Activated CD4-positive, alpha-beta T cell treated with anti-CD3 and anti-CD28 coated beads for 36 hours (primary cell): ENCODE measurements around the gene HAND1. TPM values are rescaled to one million over a fixed set of nuclear protein-coding genes. Genes with fewer than 3 reads are reported as not detected.
"Not testable (repeated sequence)": the region's sequence is repeated elsewhere in the genome, so short reads cannot be mapped to it uniquely, and the experiment has no call there.

Source experiments
- ATAC-seq: fragments of 200-7000 bp; cut with Tn5 transposase; one replicate; pipeline ENCODE4 v1.10.0; 2021; ENCODE audit warnings: mild to moderate bottlenecking, moderate library complexity
- CTCF ChIA-PET: fragments of 350-600 bp; sonication (Branson Sonifier 250); formaldehyde crosslinking; loops from one replicate; lab custom pipeline; 2021; ENCODE audit warnings: antibody characterized with exemption; lab: Charles Lee
- POLR2A ChIA-PET: fragments of 350-600 bp; sonication (Branson Sonifier 250); formaldehyde crosslinking; loops from one replicate; lab custom pipeline; 2021; ENCODE audit warnings: antibody characterized with exemption, inconsistent platforms; lab: Charles Lee
- DNase-seq: peaks from one replicate; pipeline ENCODE4 v3.0.0-alpha.2; 2020
- H3K27ac Mint-ChIP-seq: one replicate; pipeline ENCODE4 v1.8.0; 2021; ENCODE audit warnings: mixed read lengths
- H3K27me3 Mint-ChIP-seq: one replicate; pipeline ENCODE4 v1.8.0; 2021; ENCODE audit warnings: mixed read lengths
- H3K36me3 Mint-ChIP-seq: one replicate; pipeline ENCODE4 v1.8.0; 2021; ENCODE audit warnings: low read depth, mixed read lengths
- H3K4me1 Mint-ChIP-seq: one replicate; pipeline ENCODE4 v1.8.0; 2021; ENCODE audit warnings: mixed read lengths
- H3K4me3 Mint-ChIP-seq: one replicate; pipeline ENCODE4 v1.8.0; 2021; ENCODE audit warnings: mild to moderate bottlenecking, moderate library complexity, mixed read lengths
- H3K9me3 Mint-ChIP-seq: one replicate; pipeline ENCODE4 v1.8.0; 2021; ENCODE audit warnings: low read depth, mixed read lengths
- intact Hi-C, 2 experiments: fragments of 100-400 bp; cut with DNase I in 1 of 2; cut with micrococcal nuclease in 1 of 2; formaldehyde crosslinking; loops; one replicate each; pipeline versions ENCODE4 v1.14.2 to v1.15.1; 2022 to 2024; cut with DNase I, micrococcal nuclease
- total RNA-seq, 2 experiments: library from RNA; stranded (reverse); gene quantifications; one replicate each; pipeline ENCODE4 v1.2.3, GENCODE V29; 2021

HAND1 gene
- total RNA-seq, 2 experiments from 2014 or later, result not detected

DNA sequence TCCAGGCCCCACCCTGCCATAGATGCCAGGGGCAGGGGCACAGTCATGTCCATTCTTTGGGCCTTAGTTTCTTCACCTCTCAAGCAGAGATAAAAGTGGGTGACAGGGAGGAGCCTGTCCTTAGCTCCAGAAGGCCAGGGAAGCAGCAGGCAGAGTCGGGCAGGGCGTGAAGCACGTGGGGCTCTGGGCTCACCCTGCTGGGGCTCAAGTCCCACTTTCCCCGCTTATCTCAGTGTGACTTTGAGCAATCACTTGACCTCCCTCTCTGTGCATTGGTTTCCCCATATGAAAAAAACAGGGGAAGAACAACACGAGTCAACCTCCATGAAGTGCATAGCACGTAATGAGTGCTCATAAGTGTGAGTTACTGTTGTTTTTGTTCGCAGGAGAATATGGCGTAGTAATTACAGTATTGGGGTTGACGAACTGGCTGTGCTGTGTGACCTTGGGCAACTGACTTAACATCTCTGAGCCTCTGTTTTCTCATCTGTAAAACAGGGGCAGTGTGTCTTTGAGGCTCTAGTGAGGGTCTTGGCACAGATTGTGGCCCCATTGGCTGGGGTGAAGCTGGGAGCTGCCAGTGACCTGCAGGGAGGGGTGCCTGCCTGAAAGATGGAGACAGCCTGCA, 39.9 kb upstream of the HAND1 start:
- intact Hi-C loops, result no loop called here
- Mint-ChIP-seq H3K27me3 (peaks cover 37% of the 10 kb centered on the region), H3K9me3 (no peaks in the 10 kb centered on the region), H3K36me3 (no peaks in the 10 kb centered on the region), H3K4me1 (peaks cover 19% of the 10 kb centered on the region), H3K27ac (no peak overlapping the region), H3K4me3 (no peak overlapping the region)
- POLR2A ChIA-PET, result no interaction called here
- ATAC-seq (no peak), DNase-seq (no peak)
- CTCF ChIA-PET, result interaction anchor here (0.6 kb wide), 1 partner anchor 85 kb away, joined by 3 read pairs; no protein-coding TSS in a partner anchor

DNA sequence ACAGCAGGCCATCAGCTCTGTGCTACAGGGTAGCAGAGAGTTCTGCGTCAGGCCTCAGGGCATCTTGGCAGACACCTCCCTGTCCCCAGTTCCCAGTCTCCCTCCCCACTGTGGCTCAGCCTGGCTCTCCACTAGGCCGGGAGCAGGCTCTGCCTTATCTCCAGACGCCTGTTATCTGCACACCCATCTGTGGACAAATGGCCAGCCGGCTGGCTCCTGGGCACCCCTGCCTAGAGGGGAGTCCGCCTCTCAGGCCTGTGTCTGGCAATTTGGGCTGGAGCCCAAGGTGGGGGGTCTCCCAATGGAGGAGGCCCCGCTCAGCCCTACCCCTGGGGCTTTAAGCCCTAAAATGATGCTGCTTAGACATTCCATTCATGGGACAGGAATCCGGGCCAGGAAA, 39.2 kb upstream of the HAND1 start:
- ATAC-seq (no peak), DNase-seq (no peak)
- POLR2A ChIA-PET, result interaction anchor here (0.6 kb wide), 1 partner anchor 102 kb away, joined by 4 read pairs; no protein-coding TSS in a partner anchor
- peaks cover 19% of the 10 kb centered on the region for H3K4me1 Mint-ChIP-seq
- CTCF ChIA-PET, result no interaction called here
- H3K9me3 Mint-ChIP-seq, result no peaks in the 10 kb centered on the region
- H3K27me3 Mint-ChIP-seq, result peaks cover 37% of the 10 kb centered on the region
- intact Hi-C loops, result no loop called here
- H3K36me3 Mint-ChIP-seq, result no peaks in the 10 kb centered on the region
- no peak overlapping the region for H3K4me3 Mint-ChIP-seq
- no peak overlapping the region for H3K27ac Mint-ChIP-seq

DNA sequence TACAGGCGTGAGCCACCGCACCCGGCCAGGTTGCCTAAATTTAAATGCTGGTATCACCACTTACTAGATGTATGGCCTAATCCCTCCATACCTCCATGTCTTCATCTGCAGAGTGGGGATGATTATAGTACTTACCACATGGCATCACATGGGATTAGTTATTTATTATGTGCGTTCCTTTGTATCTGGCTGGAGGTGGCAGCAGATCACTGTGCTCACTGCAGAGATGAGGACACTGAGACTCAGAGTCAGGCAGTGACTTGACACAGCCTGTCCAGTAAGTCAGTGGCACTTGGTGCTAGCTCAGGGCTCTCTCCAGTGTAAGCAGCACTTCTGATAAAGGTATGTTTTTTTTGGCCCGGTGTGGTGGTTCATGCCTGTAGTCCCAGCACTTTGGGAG, 38.4 kb upstream of the HAND1 start:
- peaks cover 19% of the 10 kb centered on the region for H3K4me1 Mint-ChIP-seq
- no peaks in the 10 kb centered on the region for H3K9me3 Mint-ChIP-seq
- no peak overlapping the region for H3K27ac Mint-ChIP-seq
- H3K36me3 Mint-ChIP-seq, result no peaks in the 10 kb centered on the region
- no peak overlapping the region for H3K4me3 Mint-ChIP-seq
- ChIA-PET CTCF (no interaction called here), POLR2A (no interaction called here)
- peaks cover 37% of the 10 kb centered on the region for H3K27me3 Mint-ChIP-seq
- intact Hi-C loops, result no loop called here
- DNase-seq (no peak), ATAC-seq (no peak)

DNA sequence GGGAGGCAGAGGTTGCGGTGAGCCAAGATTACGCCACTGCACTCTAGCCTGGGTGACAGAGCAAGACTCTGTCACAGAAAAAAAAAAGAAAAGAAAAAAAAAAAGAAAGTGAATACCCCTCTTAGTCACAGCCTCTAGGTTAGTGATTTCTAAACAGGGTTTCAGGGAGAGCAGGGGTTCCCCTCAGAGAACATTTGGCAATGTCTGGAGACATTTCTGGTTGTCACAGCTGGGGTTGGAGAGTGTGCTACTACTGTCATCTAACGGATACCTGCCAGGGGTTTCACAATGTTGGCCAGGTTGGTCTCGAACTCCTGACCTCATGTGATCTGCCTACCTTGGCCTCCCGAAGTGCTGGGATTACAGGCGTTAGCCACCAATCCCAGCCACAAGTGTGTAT, 37.5 kb upstream of the HAND1 start:
- intact Hi-C loops, result loop anchor here in 1 of 2 experiments (1.0 kb wide), 1 partner anchor 28 kb away; no protein-coding TSS in a partner anchor

DNA sequence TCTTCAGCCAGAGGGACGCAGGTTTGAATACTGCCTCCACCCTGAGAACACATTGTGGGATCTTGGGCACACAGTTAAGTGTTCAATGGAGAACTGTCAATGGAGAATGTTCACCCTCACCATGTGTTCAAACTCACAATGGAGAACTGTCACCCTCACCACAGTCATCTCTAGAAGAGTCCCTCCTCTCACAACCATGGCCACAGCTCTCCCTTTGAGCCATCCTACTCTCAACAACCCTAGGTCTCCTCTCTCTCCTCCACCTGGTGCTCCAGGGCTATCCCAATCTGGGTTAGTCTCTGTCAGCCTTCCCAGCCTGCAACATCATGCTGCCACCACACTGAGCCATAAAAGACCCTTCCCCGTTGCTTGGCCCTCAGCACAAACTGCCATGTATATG, 36.3 kb upstream of the HAND1 start:
- intact Hi-C loops, result no loop called here
- H3K27ac Mint-ChIP-seq, result no peak overlapping the region
- no peak overlapping the region for H3K4me3 Mint-ChIP-seq
- peaks cover 19% of the 10 kb centered on the region for H3K4me1 Mint-ChIP-seq
- no peaks in the 10 kb centered on the region for H3K36me3 Mint-ChIP-seq
- no peaks in the 10 kb centered on the region for H3K9me3 Mint-ChIP-seq
- ChIA-PET POLR2A (no interaction called here), CTCF (no interaction called here)
- DNase-seq, result peak; percentile 11
- peaks cover 34% of the 10 kb centered on the region for H3K27me3 Mint-ChIP-seq
- ATAC-seq, result peak; percentile 58

More for the DNA sequence above, 37.5 kb upstream of the HAND1 start:
- POLR2A ChIA-PET, result interaction anchor here (0.6 kb wide), 1 partner anchor 301 kb away, joined by 6 read pairs; no protein-coding TSS in a partner anchor
- CTCF ChIA-PET, result interaction anchor here (0.6 kb wide), 1 partner anchor 458 kb away, joined by 3 read pairs; no protein-coding TSS in a partner anchor
- peak; percentile 55 for DNase-seq
- not testable (repeated sequence) for H3K4me3 Mint-ChIP-seq, H3K9me3 Mint-ChIP-seq, H3K36me3 Mint-ChIP-seq, H3K27ac Mint-ChIP-seq
- H3K4me1 Mint-ChIP-seq, result peaks cover 19% of the 10 kb centered on the region
- peak; percentile 77 for ATAC-seq
- H3K27me3 Mint-ChIP-seq, result peaks cover 34% of the 10 kb centered on the region

- H3K4me3 Mint-ChIP-seq, result no peak overlapping the region
- H3K27ac Mint-ChIP-seq, result no peak overlapping the region
- ChIA-PET CTCF (interaction anchor here (0.9 kb wide), 1 partner anchor 47 kb away, joined by 4 read pairs; no protein-coding TSS in a partner anchor), POLR2A (interaction anchor here (0.6 kb wide), 1 partner anchor 1795 kb away, joined by 3 read pairs; no protein-coding TSS in a partner anchor)
- no peaks in the 10 kb centered on the region for H3K36me3 Mint-ChIP-seq
- intact Hi-C loops, result loop anchor here in 1 of 2 experiments (1.0 kb wide), 1 partner anchor 26 kb away; no protein-coding TSS in a partner anchor
- peak; percentile 53 for ATAC-seq
- peaks cover 19% of the 10 kb centered on the region for H3K4me1 Mint-ChIP-seq
- H3K9me3 Mint-ChIP-seq, result no peaks in the 10 kb centered on the region
- H3K27me3 Mint-ChIP-seq, result peaks cover 35% of the 10 kb centered on the region
- peak; percentile 43 for DNase-seq
Measured at GRCh38 chr5:154513669-154514084, 35.6 kb upstream of the HAND1 start.

- H3K27me3 Mint-ChIP-seq, result peaks cover 40% of the 10 kb centered on the region
- ATAC-seq (no peak), DNase-seq (no peak)
- no peak overlapping the region for H3K27ac Mint-ChIP-seq
- H3K9me3 Mint-ChIP-seq, result no peaks in the 10 kb centered on the region
- intact Hi-C loops, result no loop called here
- ChIA-PET POLR2A (no interaction called here), CTCF (no interaction called here)
- H3K4me1 Mint-ChIP-seq, result peaks cover 19% of the 10 kb centered on the region
- no peak overlapping the region for H3K4me3 Mint-ChIP-seq
- no peaks in the 10 kb centered on the region for H3K36me3 Mint-ChIP-seq
Measured at GRCh38 chr5:154511984-154512383, 34.0 kb upstream of the HAND1 start.

DNA sequence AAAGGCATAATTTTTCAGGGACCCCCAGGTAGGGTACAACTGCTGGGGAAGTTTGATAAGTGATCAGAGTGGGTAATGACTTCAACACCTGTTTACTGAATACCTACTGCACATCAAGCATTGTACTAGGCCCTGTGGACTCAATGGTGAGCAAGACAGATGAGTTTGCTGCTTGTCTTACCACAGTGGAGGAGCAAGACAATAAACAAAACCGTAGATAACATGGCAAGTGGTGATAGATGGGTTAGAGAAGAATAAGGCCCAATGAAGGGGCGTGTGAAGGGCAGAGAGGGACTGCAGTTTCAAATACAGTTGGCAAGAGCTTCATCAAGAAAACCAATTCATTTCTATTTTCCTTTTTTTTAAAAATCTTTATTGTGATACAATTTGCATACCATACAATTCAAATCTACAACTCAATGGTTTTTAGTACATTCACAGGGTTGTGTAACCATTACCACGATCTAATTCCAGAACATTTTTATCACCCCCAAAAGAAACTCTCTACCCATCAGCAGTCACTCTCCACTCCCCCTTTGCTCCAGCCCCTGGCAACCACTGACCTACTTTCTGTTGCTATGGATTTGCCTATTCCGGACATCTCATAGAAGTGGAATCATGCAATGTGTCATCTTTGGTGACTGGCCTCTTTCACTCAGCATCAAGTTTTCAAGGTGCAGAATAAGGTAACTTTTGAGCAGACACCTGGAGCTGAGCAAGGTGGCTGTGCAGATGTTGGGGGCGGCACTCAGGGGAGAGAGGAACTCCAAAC, 31.9 kb upstream of the HAND1 start:
- intact Hi-C loops, result no loop called here
- CTCF ChIA-PET, result no interaction called here
- H3K36me3 Mint-ChIP-seq, result no peaks in the 10 kb centered on the region
- no peak for DNase-seq
- POLR2A ChIA-PET, result interaction anchor here (0.6 kb wide), 1 partner anchor 15 kb away, joined by 4 read pairs; no protein-coding TSS in a partner anchor
- peaks cover 40% of the 10 kb centered on the region for H3K27me3 Mint-ChIP-seq
- no peak overlapping the region for H3K4me3 Mint-ChIP-seq
- H3K4me1 Mint-ChIP-seq, result peaks cover 16% of the 10 kb centered on the region
- no peak for ATAC-seq
- H3K27ac Mint-ChIP-seq, result no peak overlapping the region
- H3K9me3 Mint-ChIP-seq, result no peaks in the 10 kb centered on the region

DNA sequence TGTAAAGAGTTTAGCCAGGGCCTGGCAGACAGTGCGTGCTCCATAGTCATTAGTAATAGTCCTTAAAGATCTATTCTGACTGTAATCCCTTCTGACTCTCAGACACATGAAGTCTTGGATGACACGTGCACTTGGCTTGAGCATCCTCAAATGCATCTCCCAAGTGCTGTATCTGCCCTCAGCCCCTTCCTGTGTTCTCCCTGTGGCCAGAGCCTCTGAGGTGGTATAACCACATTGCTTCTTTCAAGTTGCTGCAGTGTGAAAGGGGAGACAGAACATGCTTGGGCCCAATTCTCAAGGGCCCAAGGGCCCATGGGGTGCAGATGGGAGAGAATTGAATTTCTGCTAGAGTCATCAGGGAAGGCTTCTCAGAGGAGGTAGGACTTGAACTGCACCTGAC, 30.1 kb upstream of the HAND1 start:
- H3K27ac Mint-ChIP-seq, result no peak overlapping the region
- CTCF ChIA-PET, result interaction anchor here (1.0 kb wide), 1 partner anchor 13 kb away, joined by 5 read pairs; no protein-coding TSS in a partner anchor
- no peaks in the 10 kb centered on the region for H3K4me1 Mint-ChIP-seq
- intact Hi-C loops, result no loop called here
- DNase-seq (no peak), ATAC-seq (no peak)
- POLR2A ChIA-PET, result no interaction called here
- H3K27me3 Mint-ChIP-seq, result peaks cover 33% of the 10 kb centered on the region
- H3K4me3 Mint-ChIP-seq, result no peak overlapping the region
- no peaks in the 10 kb centered on the region for H3K9me3 Mint-ChIP-seq
- no peaks in the 10 kb centered on the region for H3K36me3 Mint-ChIP-seq

DNA sequence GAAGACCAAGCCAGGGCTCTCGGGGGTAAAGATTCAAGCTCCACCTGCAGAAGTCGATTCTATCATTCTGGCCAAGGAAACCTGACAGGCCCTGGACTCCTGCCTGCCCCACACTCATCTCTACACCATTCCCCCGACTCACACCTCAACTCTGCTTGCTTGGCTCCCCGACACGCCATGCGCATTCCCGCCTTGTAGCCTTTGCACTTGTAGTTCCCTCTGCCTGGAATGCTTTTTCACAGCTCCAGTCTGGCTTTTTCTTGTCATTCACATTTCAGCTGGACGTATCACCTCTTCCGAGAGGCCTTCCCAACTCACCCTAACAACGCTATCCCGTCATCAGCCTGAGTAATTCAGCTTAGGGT, 28.7 kb upstream of the HAND1 start:
- no peaks in the 10 kb centered on the region for H3K9me3 Mint-ChIP-seq
- H3K4me1 Mint-ChIP-seq, result no peaks in the 10 kb centered on the region
- H3K27ac Mint-ChIP-seq, result no peak overlapping the region
- ATAC-seq (no peak), DNase-seq (no peak)
- intact Hi-C loops, result no loop called here
- CTCF ChIA-PET, result no interaction called here
- no peak overlapping the region for H3K4me3 Mint-ChIP-seq
- POLR2A ChIA-PET, result no interaction called here
- H3K27me3 Mint-ChIP-seq, result peaks cover 31% of the 10 kb centered on the region
- no peaks in the 10 kb centered on the region for H3K36me3 Mint-ChIP-seq

- ATAC-seq (no peak), DNase-seq (no peak)
- ChIA-PET POLR2A (no interaction called here), CTCF (interaction anchor here (0.9 kb wide), 1 partner anchor 15 kb away, joined by 4 read pairs; no protein-coding TSS in a partner anchor)
- H3K9me3 Mint-ChIP-seq, result no peaks in the 10 kb centered on the region
- no peak overlapping the region for H3K27ac Mint-ChIP-seq
- H3K27me3 Mint-ChIP-seq, result peaks cover 30% of the 10 kb centered on the region
- H3K4me3 Mint-ChIP-seq, result no peak overlapping the region
- intact Hi-C loops, result no loop called here
- H3K4me1 Mint-ChIP-seq, result no peaks in the 10 kb centered on the region
- no peaks in the 10 kb centered on the region for H3K36me3 Mint-ChIP-seq
Measured at GRCh38 chr5:154506049-154506715, 28.2 kb upstream of the HAND1 start.
